Esophagus squamous epithelium (tissue), 5 donors: ENCODE results near the gene GNLY. TPM values are rescaled to one million over a fixed set of nuclear protein-coding genes. Genes with fewer than 3 reads are reported as not detected.

ENCODE experiments used
- DNase-seq: peaks from one replicate; lab custom pipeline; 2025; lab: John Stamatoyannopoulos, UW
- H3K27ac ChIP-seq, 4 donors: fragments of 200-600 bp; sonication (generic); one replicate each; pipeline ENCODE4 v1.5.1; 2016 to 2019; ENCODE audit warnings: mild to moderate bottlenecking in 1 of 4
- H3K27me3 ChIP-seq, 4 donors: fragments of 200-600 bp; sonication (generic); 1 replicate in 3 of 4; 2 replicates in 1 of 4; pipeline versions ENCODE4 v1.5.1 to v1.6.0; 2017 to 2021; ENCODE audit warnings: antibody characterized with exemption in 1 of 4
- H3K36me3 ChIP-seq, 3 donors: fragments of 200-600 bp; sonication (generic); one replicate each; pipeline ENCODE4 v1.5.1; 2016 to 2019
- H3K4me1 ChIP-seq, 3 donors: fragments of 200-600 bp; sonication (generic); one replicate each; pipeline ENCODE4 v1.5.1; 2017 to 2019
- H3K4me3 ChIP-seq, 4 donors: fragments of 200-600 bp; sonication (generic); 1 replicate in 3 of 4; 2 replicates in 1 of 4; pipeline ENCODE4 v1.5.1; 2016 to 2019; ENCODE audit warnings: mild to moderate bottlenecking in 2 of 4, moderate library complexity in 1 of 4
- H3K9me3 ChIP-seq, 3 donors: fragments of 200-600 bp; sonication (generic); one replicate each; pipeline ENCODE4 v1.5.1; 2016 to 2019
- CTCF ChIP-seq, 6 experiments: fragments of 450-650 bp in 4 of 6; fragments of 200-600 bp in 2 of 6; sonication (generic) in 2 of 6; IDR thresholded peaks; one replicate each; pipeline ENCODE4 v1.5.1; 2016 to 2019; ENCODE audit warnings: antibody characterized with exemption in 6 of 6, mild to moderate bottlenecking in 4 of 6, moderate library complexity in 4 of 6
- POLR2A ChIP-seq, 4 donors: fragments of 450-650 bp; IDR thresholded peaks; one replicate each; pipeline ENCODE4 v1.6.1; 2017; ENCODE audit warnings: antibody characterized with exemption in 4 of 4, mild to moderate bottlenecking in 4 of 4, moderate library complexity in 3 of 4
- WGBS, 2 donors: methylation state at CpG; one replicate each; pipeline ENCODE4 v1.1.5; 2018; 5-methylcytosine and 5-hydroxymethylcytosine counted together
- intact Hi-C: fragments of 100-400 bp; cut with DNase I; formaldehyde crosslinking; loops from one replicate; pipeline ENCODE4 v1.15.0; 2022
- total RNA-seq, 4 donors: library from RNA; depleted of rRNA; stranded (reverse); fragments of >200 nt; gene quantifications; one replicate each; pipeline ENCODE4 v1.1.0, GENCODE V29; 2016
- donor health status: DM: yes; HTN: yes; CAD: no.

Gene GNLY
- total RNA-seq, 4 donors from 2014 or later = 0.76 to 6.1 (median 2.1) TPM

- TF ChIP-seq POLR2A (IDR thresholded peaks at IDR 0.05) (no peak), CTCF (IDR thresholded peaks at IDR 0.05) (no peak)
These were observed 9.4 kb upstream of the GNLY start for GRCh38 chr2:85684806-85685205.

GRCh38 chr2:85690932-85691331 is 3.2 kb upstream of the GNLY start:
- TF ChIP-seq POLR2A (IDR thresholded peaks at IDR 0.05) = no peak
- no peak for TF ChIP-seq CTCF (IDR thresholded peaks at IDR 0.05)
- H3K27ac ChIP-seq = no peak overlapping the region
- no peak for DNase-seq
- H3K27me3 ChIP-seq = no peaks in the 10 kb centered on the region
- no peaks in the 10 kb centered on the region for H3K36me3 ChIP-seq
- intact Hi-C loops = no loop called here
- no peaks in the 10 kb centered on the region for H3K4me1 ChIP-seq
- 87 to 91% methylated on average over 4 of the region's 4 CpGs for WGBS, 2 donors
- no peaks in the 10 kb centered on the region for H3K9me3 ChIP-seq
- no peak overlapping the region for H3K4me3 ChIP-seq

More at GRCh38 chr2:85684806-85685205, 9.4 kb upstream of the GNLY start:
- intact Hi-C loops = no loop called here
- peaks cover 0 to 4% (median 0%) of the 10 kb centered on the region in 4 donors for H3K27me3 ChIP-seq
- DNase-seq = no peak
- 69 to 80% methylated on average over 3 to 4 of the region's 4 CpGs for WGBS, 2 donors
- H3K36me3 ChIP-seq = no peaks in the 10 kb centered on the region
- H3K4me1 ChIP-seq = peaks cover 0 to 4% (median 3%) of the 10 kb centered on the region in 3 donors
- H3K4me3 ChIP-seq = no peak overlapping the region
- H3K27ac ChIP-seq = no peak overlapping the region
- no peaks in the 10 kb centered on the region for H3K9me3 ChIP-seq

- TF ChIP-seq POLR2A (IDR thresholded peaks at IDR 0.05) = no peak
- Histone ChIP-seq H3K9me3 (no peaks in the 10 kb centered on the region), H3K27ac (no peak overlapping the region), H3K36me3 (no peaks in the 10 kb centered on the region), H3K4me3 (no peak overlapping the region), H3K4me1 (no peaks in the 10 kb centered on the region), H3K27me3 (no peaks in the 10 kb centered on the region)
- DNase-seq = no peak
- intact Hi-C loops = no loop called here
- 74% methylated on average over 4 to 5 of the region's 5 CpGs for WGBS, 2 donors
These were observed 2.0 kb upstream of the GNLY start for GRCh38 chr2:85692039-85692645.

- no peaks in the 10 kb centered on the region for H3K27me3 ChIP-seq
- WGBS, 2 donors = 68 to 94% methylated on average over 7 to 8 of the region's 11 CpGs
- TF ChIP-seq POLR2A (IDR thresholded peaks at IDR 0.05) (no peak), CTCF (IDR thresholded peaks at IDR 0.05) (no peak)
- H3K4me1 ChIP-seq = no peaks in the 10 kb centered on the region
- H3K9me3 ChIP-seq = no peaks in the 10 kb centered on the region
- DNase-seq = no peak
- intact Hi-C loops = no loop called here
- H3K27ac ChIP-seq = no peak overlapping the region
- no peak overlapping the region for H3K4me3 ChIP-seq
- H3K36me3 ChIP-seq = no peaks in the 10 kb centered on the region
These were observed 963 bp downstream of the GNLY start for GRCh38 chr2:85695121-85695520.

GRCh38 chr2:85695691-85696668 is 1.8 kb downstream of the GNLY start:
- H3K4me1 ChIP-seq = no peaks in the 10 kb centered on the region
- no peak for DNase-seq
- WGBS, 2 donors = 83 to 85% methylated on average over 7 to 8 of the region's 12 CpGs

More at GRCh38 chr2:85695691-85696668, 1.8 kb downstream of the GNLY start:
- intact Hi-C loops = no loop called here
- H3K27ac ChIP-seq = no peak overlapping the region
- no peak overlapping the region for H3K4me3 ChIP-seq
- H3K36me3 ChIP-seq = no peaks in the 10 kb centered on the region
- H3K9me3 ChIP-seq = no peaks in the 10 kb centered on the region
- no peaks in the 10 kb centered on the region for H3K27me3 ChIP-seq
- no peak for TF ChIP-seq CTCF (IDR thresholded peaks at IDR 0.05)
- TF ChIP-seq POLR2A (IDR thresholded peaks at IDR 0.05) = no peak
